Choroid plexus epithelial cell (primary cell): Measurements from ENCODE around the gene IFI44.

Experiments
- DNase-seq: peaks from one replicate; pipeline ENCODE4 v3.0.0-alpha.2; 2010; ENCODE audit warnings: low read depth
- H3K4me3 ChIP-seq: 2 replicates; pipeline ENCODE4 v1.5.1; 2011; ENCODE audit warnings: low read depth, mild to moderate bottlenecking, control low read depth, low read length, moderate library complexity
- CTCF ChIP-seq: conservative IDR thresholded peaks from 2 replicates; pipeline ENCODE4 v1.5.1; 2011; ENCODE audit warnings: low read depth, mild to moderate bottlenecking, control low read depth, inconsistent platforms, low read length, moderate library complexity

The IFI44 gene

DNA sequence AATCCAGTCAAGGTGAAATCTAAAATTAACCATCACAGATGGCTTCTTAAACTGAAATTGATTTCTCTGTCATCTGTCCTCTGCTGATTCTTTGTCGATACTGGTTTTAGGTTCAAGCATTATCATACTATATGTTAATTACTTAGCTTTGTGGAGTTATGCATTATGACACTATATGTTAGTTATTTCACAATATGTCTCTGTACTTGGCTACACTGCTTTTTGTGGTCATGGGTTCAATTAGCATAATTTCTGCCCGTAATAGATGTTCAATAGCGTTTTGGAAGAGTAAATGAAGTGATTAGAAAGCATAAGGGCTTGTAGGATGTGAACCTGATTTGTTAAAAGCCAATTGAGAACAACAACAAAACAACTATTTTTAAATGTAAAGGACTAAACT lies 28.2 kb downstream of the IFI44 start:
- H3K4me3 ChIP-seq = no peak overlapping the region
- TF ChIP-seq CTCF = no peak
- no peak for DNase-seq

GRCh38 chr1:78678324-78678723 lies 28.7 kb downstream of the IFI44 start:
- H3K4me3 ChIP-seq = no peak overlapping the region
- no peak for TF ChIP-seq CTCF
- peak; percentile 16 for DNase-seq

- DNase-seq = no peak
- TF ChIP-seq CTCF = no peak
- H3K4me3 ChIP-seq = no peak overlapping the region
Observed at GRCh38 chr1:78681265-78681664, 31.6 kb downstream of the IFI44 start.

- DNase-seq = no peak
- no peak for TF ChIP-seq CTCF
- H3K4me3 ChIP-seq = no peak overlapping the region
Observed at GRCh38 chr1:78682496-78682895, 32.9 kb downstream of the IFI44 start.

DNA sequence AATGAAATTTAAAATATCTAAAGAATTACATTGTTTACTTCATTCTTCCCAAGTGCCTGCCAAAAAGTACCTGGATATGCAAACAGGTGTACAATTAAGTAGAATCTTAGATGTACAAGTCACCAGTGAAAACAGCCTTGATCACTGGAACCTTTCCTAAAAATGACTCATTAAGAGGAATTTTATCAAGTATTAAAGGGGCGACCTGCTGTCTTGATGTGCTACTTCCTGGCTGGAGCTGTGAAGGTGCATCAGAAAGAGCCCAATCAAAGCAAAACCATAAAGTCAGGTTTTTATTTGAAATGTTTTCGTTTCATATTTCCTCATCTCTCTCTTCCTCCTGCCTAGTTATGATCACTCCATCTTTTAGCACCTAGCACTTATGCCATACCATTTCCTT lies 33.4 kb downstream of the IFI44 start:
- TF ChIP-seq CTCF = no peak
- DNase-seq = no peak
- no peak overlapping the region for H3K4me3 ChIP-seq

DNA sequence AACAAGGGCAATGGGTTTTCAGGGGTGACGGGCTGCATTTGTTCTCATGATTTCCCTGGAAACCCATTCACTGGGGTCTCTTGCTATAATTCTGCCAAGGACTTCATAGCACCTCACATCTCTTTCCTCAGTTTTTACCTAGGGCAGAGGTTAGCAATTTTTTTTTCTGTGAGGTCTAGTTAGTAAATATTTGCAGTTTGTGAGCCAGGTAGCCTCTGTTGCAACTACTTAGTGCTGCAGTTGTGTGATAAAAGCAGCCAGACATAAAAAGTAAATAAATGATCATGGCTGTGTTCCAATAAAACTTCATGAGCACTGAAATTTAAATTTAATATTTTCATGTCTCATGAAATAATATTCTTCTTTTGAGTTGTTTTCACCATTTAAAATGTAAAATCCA lies 37.7 kb downstream of the IFI44 start:
- no peak for DNase-seq
- TF ChIP-seq CTCF = no peak
- H3K4me3 ChIP-seq = no peak overlapping the region

DNA sequence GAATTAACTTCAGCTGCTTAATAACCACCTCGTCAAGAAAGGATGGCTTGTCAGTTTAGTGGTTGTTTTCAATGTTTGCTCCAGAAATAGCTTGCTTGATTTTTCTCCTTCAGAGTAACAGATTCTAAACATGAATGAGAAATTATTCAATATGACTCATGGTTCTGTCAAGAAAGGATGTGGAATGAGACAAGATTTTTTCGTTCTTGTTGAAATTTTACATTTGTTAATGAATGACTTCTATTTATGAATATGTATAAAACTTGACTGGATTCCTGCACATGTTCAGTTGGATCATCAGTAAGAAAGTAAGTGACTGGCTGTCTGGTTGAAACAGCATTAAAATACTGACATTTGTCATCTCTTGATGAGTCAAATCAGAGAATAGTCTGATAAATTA lies 38.3 kb downstream of the IFI44 start:
- H3K4me3 ChIP-seq = no peak overlapping the region
- peak; percentile 24 for DNase-seq
- no peak for TF ChIP-seq CTCF
